Measurements from ENCODE around the gene NEU2. TPM values are rescaled to one million over a fixed set of nuclear protein-coding genes. Genes with fewer than 3 reads are reported as not detected.

NEU2 gene
- total and polyA plus RNA-seq, 2 of the 13 experiments (the other 11 are each of a cell fraction or from before 2014, with no cell fraction given) = not detected

DNA sequence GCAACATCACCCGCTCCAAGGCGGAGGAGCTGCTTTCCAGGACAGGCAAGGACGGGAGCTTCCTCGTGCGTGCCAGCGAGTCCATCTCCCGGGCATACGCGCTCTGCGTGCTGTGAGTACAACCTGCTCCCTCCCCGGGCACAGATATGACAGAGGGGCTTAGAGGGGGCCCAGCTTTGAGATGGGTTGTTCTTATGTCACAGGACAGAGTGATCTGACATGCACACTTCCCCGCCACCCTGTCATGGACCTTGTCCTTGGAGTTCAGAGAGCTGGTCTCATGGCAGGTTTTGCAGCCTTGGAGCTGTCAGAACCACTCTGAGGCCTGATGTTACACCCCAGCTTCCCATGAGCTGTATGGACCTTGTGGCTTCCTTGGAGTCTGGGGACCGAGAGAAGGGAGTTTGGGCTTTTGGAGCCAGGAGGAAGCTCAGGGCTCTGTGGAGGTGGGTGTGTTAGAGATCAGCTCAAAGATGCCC lies 28.1 kb downstream of the NEU2 start (continued):
- TF ChIP-seq, protein P1, sequence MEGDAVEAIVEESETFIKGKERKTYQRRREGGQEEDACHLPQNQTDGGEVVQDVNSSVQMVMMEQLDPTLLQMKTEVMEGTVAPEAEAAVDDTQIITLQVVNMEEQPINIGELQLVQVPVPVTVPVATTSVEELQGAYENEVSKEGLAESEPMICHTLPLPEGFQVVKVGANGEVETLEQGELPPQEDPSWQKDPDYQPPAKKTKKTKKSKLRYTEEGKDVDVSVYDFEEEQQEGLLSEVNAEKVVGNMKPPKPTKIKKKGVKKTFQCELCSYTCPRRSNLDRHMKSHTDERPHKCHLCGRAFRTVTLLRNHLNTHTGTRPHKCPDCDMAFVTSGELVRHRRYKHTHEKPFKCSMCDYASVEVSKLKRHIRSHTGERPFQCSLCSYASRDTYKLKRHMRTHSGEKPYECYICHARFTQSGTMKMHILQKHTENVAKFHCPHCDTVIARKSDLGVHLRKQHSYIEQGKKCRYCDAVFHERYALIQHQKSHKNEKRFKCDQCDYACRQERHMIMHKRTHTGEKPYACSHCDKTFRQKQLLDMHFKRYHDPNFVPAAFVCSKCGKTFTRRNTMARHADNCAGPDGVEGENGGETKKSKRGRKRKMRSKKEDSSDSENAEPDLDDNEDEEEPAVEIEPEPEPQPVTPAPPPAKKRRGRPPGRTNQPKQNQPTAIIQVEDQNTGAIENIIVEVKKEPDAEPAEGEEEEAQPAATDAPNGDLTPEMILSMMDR (CRISPR knock-in tag; IDR thresholded peaks at IDR 0.05) = no peak
- TF ChIP-seq ZNF3 (CRISPR knock-in tag; IDR thresholded peaks at IDR 0.05) (no peak), ZFP62 (CRISPR knock-in tag; IDR thresholded peaks at IDR 0.05) (no peak), NCOR1 (IDR thresholded peaks at IDR 0.05; ENCODE audit: borderline replicate concordance, low read length) (no peak; the same call in 1 of the 2 replicates), RBM39 (IDR thresholded peaks at IDR 0.05; ENCODE audit: low read depth, low read length, poor library complexity, severe bottlenecking) (no peak), ZZZ3 (CRISPR knock-in tag; IDR thresholded peaks at IDR 0.05; ENCODE audit: borderline replicate concordance) (no peak), ZNF768 (CRISPR knock-in tag; IDR thresholded peaks at IDR 0.05) (no peak), TRIM24 (CRISPR knock-in tag; IDR thresholded peaks at IDR 0.05) (no peak), ZNF44 (CRISPR knock-in tag; IDR thresholded peaks at IDR 0.05) (peak; percentile 83; the same call in 1 of the 2 replicates), ZNF619 (CRISPR knock-in tag; IDR thresholded peaks at IDR 0.05) (no peak), ZNF256 (CRISPR knock-in tag; conservative IDR thresholded peaks at IDR 0.05) (no peak), E2F2 (CRISPR knock-in tag; IDR thresholded peaks at IDR 0.05; ENCODE audit: borderline replicate concordance) (no peak), ZNF264 (CRISPR knock-in tag; IDR thresholded peaks at IDR 0.05) (no peak), POLR2A (IDR thresholded peaks at IDR 0.05; ENCODE audit: insufficient read depth in 1 of 2, low read depth in 2 of 2, low read length in 2 of 2) (peak in 1 of 2 experiments; percentile 53; a peak in 2 of 4 replicates), AGO1 (IDR thresholded peaks at IDR 0.05; ENCODE audit: low read depth, low read length, poor library complexity, severe bottlenecking) (no peak), ZNF460 (CRISPR knock-in tag; IDR thresholded peaks at IDR 0.05; ENCODE audit: borderline replicate concordance) (no peak), KLF6 (CRISPR knock-in tag; IDR thresholded peaks at IDR 0.05) (no peak), ZNF598 (CRISPR knock-in tag; IDR thresholded peaks at IDR 0.05; ENCODE audit: borderline replicate concordance) (no peak; the same call in 1 of the 2 replicates), ARNT2 (CRISPR knock-in tag; IDR thresholded peaks at IDR 0.05; ENCODE audit: low read depth) (no peak), ZNF407 (CRISPR knock-in tag; IDR thresholded peaks at IDR 0.05; ENCODE audit: not compliant biosample characterization) (peak; percentile 41), HOXA5 (CRISPR knock-in tag; IDR thresholded peaks at IDR 0.05) (no peak)

Data from HepG2 (cell line).